HepG2 (cell line): Measurements from ENCODE around the gene STARD6. TPM values are rescaled to one million over a fixed set of nuclear protein-coding genes. Genes with fewer than 3 reads are reported as not detected.

Source experiments
- CTCF ChIP-seq: sonication (generic); formaldehyde crosslinking; IDR thresholded peaks from 2 replicates; pipeline ENCODE4 v1.5.0; 2020; ENCODE audit warnings: mild to moderate bottlenecking, missing genetic modification reagents, moderate library complexity
- DBP ChIP-seq: sonication (generic); formaldehyde crosslinking; IDR thresholded peaks from 2 replicates; pipeline ENCODE4 v1.4.0; 2020; ENCODE audit warnings: missing genetic modification reagents; ENCODE audit errors: not compliant biosample characterization
- ETV6 ChIP-seq: sonication (generic); formaldehyde crosslinking; conservative IDR thresholded peaks from 2 replicates; pipeline ENCODE4 v1.4.0; 2020; ENCODE audit warnings: missing genetic modification reagents
- FOXP4 ChIP-seq: sonication (generic); formaldehyde crosslinking; IDR thresholded peaks from 2 replicates; pipeline ENCODE4 v1.4.0; 2020; ENCODE audit warnings: missing genetic modification reagents
- GATAD2A ChIP-seq: IDR thresholded peaks from 2 replicates; pipeline ENCODE4 v1.6.1; 2016
- HNRNPL ChIP-seq: fragments of 200-400 bp; formaldehyde crosslinking; IDR thresholded peaks from 2 replicates; pipeline ENCODE4 v1.6.1; 2017; ENCODE audit warnings: mild to moderate bottlenecking, low read depth, low read length
- KIAA2018 ChIP-seq: sonication (generic); formaldehyde crosslinking; IDR thresholded peaks from 2 replicates; pipeline ENCODE4 v1.5.0; 2020; ENCODE audit warnings: mild to moderate bottlenecking, missing genetic modification reagents, borderline replicate concordance
- MAF1 ChIP-seq: sonication (generic); formaldehyde crosslinking; IDR thresholded peaks from 2 replicates; pipeline ENCODE4 v1.5.0; 2020; ENCODE audit warnings: missing genetic modification reagents, borderline replicate concordance
- POLR2G ChIP-seq: fragments of 200-400 bp; formaldehyde crosslinking; IDR thresholded peaks from 2 replicates; pipeline ENCODE4 v1.6.1; 2018; ENCODE audit warnings: mild to moderate bottlenecking, low read depth, low read length, moderate library complexity
- REL ChIP-seq: sonication (generic); formaldehyde crosslinking; conservative IDR thresholded peaks from 2 replicates; pipeline ENCODE4 v1.8.0; 2022; ENCODE audit warnings: mild to moderate bottlenecking, missing genetic modification reagents, moderate library complexity
- STAT6 ChIP-seq: sonication (generic); formaldehyde crosslinking; IDR thresholded peaks from 2 replicates; pipeline ENCODE4 v1.4.0; 2020; ENCODE audit warnings: missing genetic modification reagents, mild to moderate bottlenecking, borderline replicate concordance
- ZIK1 ChIP-seq: sonication (generic); formaldehyde crosslinking; IDR thresholded peaks from 2 replicates; pipeline ENCODE4 v1.5.0; 2020; ENCODE audit warnings: mild to moderate bottlenecking, low read depth, missing genetic modification reagents, borderline replicate concordance
- polyA plus RNA-seq, 8 experiments: library from polyadenylated mRNA; depleted of rRNA in 3 of 8; stranded (reverse) in 7 of 8; unstranded in 1 of 8; fragments of >200 nt; fragmentation: Illumina TruSeq in 4 of 8; extraction: Trizol in 4 of 8; gene quantifications; 2 replicates each; pipeline versions ENCODE4 v1.2.1 to v1.2.3, GENCODE V29; 2011 to 2016; ENCODE audit warnings: low read depth in 4 of 8, missing spikeins in 1 of 8, mixed read lengths in 1 of 8; ENCODE audit not compliant: insufficient read depth in 1 of 8
- total RNA-seq, 5 experiments: library from RNA; depleted of rRNA; stranded (reverse); fragments of >200 nt; fragmentation: Illumina TruSeq; extraction: Trizol; gene quantifications; 2 replicates each; pipeline ENCODE4 v1.2.3, GENCODE V29; 2016; ENCODE audit warnings: low read depth in 1 of 5

The STARD6 gene
- total and polyA plus RNA-seq, 2 of the 13 experiments (the other 11 are each of a cell fraction or from before 2014, with no cell fraction given) = not detected

GRCh38 chr18:54357660-54358494 is at the start of gene STARD6, which contains the start of gene C18orf54 (continued):
- TF ChIP-seq HNRNPL (no peak), CTCF (peak; percentile 86), FOXP4 (no peak; the same call in 1 of the 2 replicates), ETV6 (CRISPR knock-in tag) (no peak; the same call in 1 of the 2 replicates), REL (CRISPR knock-in tag) (no peak), KIAA2018 (CRISPR knock-in tag) (no peak), STAT6 (CRISPR knock-in tag) (no peak), GATAD2A (CRISPR knock-in tag) (peak; percentile 44), POLR2G (peak; percentile 73), MAF1 (CRISPR knock-in tag) (no peak), DBP (CRISPR knock-in tag) (no peak), ZIK1 (CRISPR knock-in tag) (no peak)
